PC-9 (cell line): ENCODE data around the gene CGRRF1. TPM values are rescaled to one million over a fixed set of nuclear protein-coding genes. Genes with fewer than 3 reads are reported as not detected.

Experiments
- BruUV-seq: library from RNA; stranded (reverse); fragments of 400-500 nt; replicated peaks from 2 replicates; lab custom pipeline; 2021; lab: Mats Ljungman, UMichigan
- CTCF ChIA-PET: fragments of 300-600 bp; sonication (Branson Sonifier 250); formaldehyde crosslinking; loops from one replicate; lab custom pipeline; 2022; ENCODE audit warnings: antibody characterized with exemption; lab: Charles Lee
- POLR2A ChIA-PET: fragments of 300-600 bp; sonication (Branson Sonifier 250); formaldehyde crosslinking; loops from one replicate; lab custom pipeline; 2022; ENCODE audit warnings: antibody characterized with exemption; ENCODE audit not compliant: unreplicated experiment; lab: Charles Lee
- DNase-seq, 2 experiments: peaks; one replicate each; pipeline versions ENCODE4 v3.0.0 to v3.0.0-alpha.2; 2015 to 2022; ENCODE audit warnings: mixed read lengths in 1 of 2
- H2AFZ ChIP-seq: fragments of 200-600 bp; sonication (generic); 2 replicates; pipeline ENCODE4 v1.8.1; 2017; ENCODE audit warnings: antibody characterized with exemption
- H3F3A ChIP-seq: fragments of 200-600 bp; sonication (generic); 2 replicates; pipeline ENCODE4 v1.8.1; 2017; ENCODE audit warnings: antibody characterized with exemption, mild to moderate bottlenecking, low read depth; ENCODE audit not compliant: insufficient read depth
- H3K27ac ChIP-seq: fragments of 200-600 bp; sonication (generic); 2 replicates; pipeline ENCODE4 v1.6.1; 2016; ENCODE audit warnings: mixed run types
- H3K27me3 ChIP-seq: fragments of 200-600 bp; sonication (generic); 2 replicates; pipeline ENCODE4 v1.6.1; 2016; ENCODE audit warnings: low read depth, mixed run types; ENCODE audit not compliant: insufficient read depth
- H3K36me3 ChIP-seq: fragments of 200-600 bp; sonication (generic); 2 replicates; pipeline ENCODE4 v1.6.1; 2016; ENCODE audit warnings: low read depth, mixed run types
- H3K4me1 ChIP-seq: fragments of 200-600 bp; sonication (generic); replicated peaks from 2 replicates; pipeline ENCODE4 v1.6.1; 2016; ENCODE audit warnings: mixed run types; ENCODE audit not compliant: insufficient read depth
- H3K4me2 ChIP-seq: fragments of 200-600 bp; sonication (generic); 2 replicates; pipeline ENCODE4 v1.6.1; 2017; ENCODE audit warnings: mixed run types
- H3K4me3 ChIP-seq: fragments of 200-600 bp; sonication (generic); 2 replicates; pipeline ENCODE4 v1.6.1; 2016; ENCODE audit warnings: mixed run types
- H3K79me2 ChIP-seq: fragments of 200-600 bp; sonication (generic); 2 replicates; pipeline ENCODE4 v1.6.1; 2017; ENCODE audit warnings: low read depth, mixed run types
- H3K9me2 ChIP-seq: fragments of 200-600 bp; sonication (generic); 2 replicates; pipeline ENCODE4 v1.8.1; 2017; ENCODE audit warnings: mild to moderate bottlenecking; ENCODE audit not compliant: insufficient read depth
- H3K9me3 ChIP-seq: fragments of 200-600 bp; sonication (generic); 2 replicates; pipeline ENCODE4 v1.8.1; 2016; ENCODE audit warnings: low read depth; ENCODE audit not compliant: insufficient read depth
- H4K20me1 ChIP-seq: fragments of 200-600 bp; sonication (generic); 2 replicates; pipeline ENCODE4 v1.8.1; 2017; ENCODE audit not compliant: insufficient read depth
- EZH2 ChIP-seq: fragments of 200-600 bp; sonication (generic); IDR thresholded peaks from 2 replicates; pipeline ENCODE4 v1.8.0; 2017; ENCODE audit warnings: antibody characterized with exemption, low read depth
- intact Hi-C: fragments of 100-400 bp; cut with micrococcal nuclease; formaldehyde crosslinking; loops from one replicate; pipeline ENCODE4 v1.10.0; 2022; ENCODE audit not compliant: unreplicated experiment
- total RNA-seq: library from RNA; stranded (reverse); gene quantifications from 2 replicates; pipeline ENCODE4 v1.2.3, GENCODE V29; 2021
- TF ChIP-seq, protein P1 (sequence below): fragments of 200-600 bp; sonication (generic); conservative IDR thresholded peaks from 2 replicates; pipeline ENCODE4 v1.6.1; 2017; ENCODE audit warnings: mixed run types, antibody characterized with exemption, mild to moderate bottlenecking, moderate library complexity

Gene CGRRF1
- total RNA-seq, 1 experiment from 2014 or later, result 11.3 TPM

GRCh38 chr14:54547583-54547982, 37.9 kb downstream of the CGRRF1 start:
- Histone ChIP-seq H3K4me3 (no peak overlapping the region), H2AFZ (no peak overlapping the region), H3F3A (no peaks in the 10 kb centered on the region), H3K36me3 (no peaks in the 10 kb centered on the region), H3K27ac (no peak overlapping the region), H3K9me2 (no peaks in the 10 kb centered on the region), H3K27me3 (no peaks in the 10 kb centered on the region; the same call in 1 of the 2 replicates), H4K20me1 (0 out of 2 replicates have a peak, but pooled peaks cover 3% of the 10 kb centered on the region), H3K4me1 (no peaks in the 10 kb centered on the region), H3K9me3 (no peaks in the 10 kb centered on the region), H3K4me2 (no peak overlapping the region), H3K79me2 (no peaks in the 10 kb centered on the region)
- POLR2A ChIA-PET, result no interaction called here
- intact Hi-C loops, result no loop called here
- CTCF ChIA-PET, result no interaction called here
- TF ChIP-seq EZH2, result no peak
- TF ChIP-seq, protein P1, sequence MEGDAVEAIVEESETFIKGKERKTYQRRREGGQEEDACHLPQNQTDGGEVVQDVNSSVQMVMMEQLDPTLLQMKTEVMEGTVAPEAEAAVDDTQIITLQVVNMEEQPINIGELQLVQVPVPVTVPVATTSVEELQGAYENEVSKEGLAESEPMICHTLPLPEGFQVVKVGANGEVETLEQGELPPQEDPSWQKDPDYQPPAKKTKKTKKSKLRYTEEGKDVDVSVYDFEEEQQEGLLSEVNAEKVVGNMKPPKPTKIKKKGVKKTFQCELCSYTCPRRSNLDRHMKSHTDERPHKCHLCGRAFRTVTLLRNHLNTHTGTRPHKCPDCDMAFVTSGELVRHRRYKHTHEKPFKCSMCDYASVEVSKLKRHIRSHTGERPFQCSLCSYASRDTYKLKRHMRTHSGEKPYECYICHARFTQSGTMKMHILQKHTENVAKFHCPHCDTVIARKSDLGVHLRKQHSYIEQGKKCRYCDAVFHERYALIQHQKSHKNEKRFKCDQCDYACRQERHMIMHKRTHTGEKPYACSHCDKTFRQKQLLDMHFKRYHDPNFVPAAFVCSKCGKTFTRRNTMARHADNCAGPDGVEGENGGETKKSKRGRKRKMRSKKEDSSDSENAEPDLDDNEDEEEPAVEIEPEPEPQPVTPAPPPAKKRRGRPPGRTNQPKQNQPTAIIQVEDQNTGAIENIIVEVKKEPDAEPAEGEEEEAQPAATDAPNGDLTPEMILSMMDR, result no peak
- DNase-seq, result no peak
- no TSS peak for BruUV-seq

GRCh38 chr14:54548491-54548890, 38.8 kb downstream of the CGRRF1 start:
- Histone ChIP-seq H3K9me2 (no peaks in the 10 kb centered on the region), H3K79me2 (no peaks in the 10 kb centered on the region), H3K4me2 (no peak overlapping the region), H3K27ac (no peak overlapping the region), H3F3A (no peaks in the 10 kb centered on the region), H3K4me1 (no peaks in the 10 kb centered on the region), H2AFZ (no peak overlapping the region), H3K36me3 (no peaks in the 10 kb centered on the region), H3K9me3 (no peaks in the 10 kb centered on the region), H4K20me1 (0 out of 2 replicates have a peak, but pooled peaks cover 3% of the 10 kb centered on the region), H3K4me3 (no peak overlapping the region), H3K27me3 (no peaks in the 10 kb centered on the region; the same call in 1 of the 2 replicates)
- no peak for DNase-seq
- TF ChIP-seq EZH2, result no peak
- TF ChIP-seq, protein P1, result no peak
- BruUV-seq, result no TSS peak
- ChIA-PET CTCF (interaction anchor here (0.6 kb wide), 1 partner anchor 478 kb away, joined by 3 read pairs; the partner anchor contains the start of gene WDHD1), POLR2A (no interaction called here)
- intact Hi-C loops, result no loop called here

- POLR2A ChIA-PET, result interaction anchor here (0.6 to 0.7 kb wide), 2 partner anchors 223 to 1715 kb away, joined by 3 read pairs; no protein-coding TSS in a partner anchor
Observed at GRCh38 chr14:54549862-54550261, 40.2 kb downstream of the CGRRF1 start.

More at GRCh38 chr14:54549862-54550261, 40.2 kb downstream of the CGRRF1 start:
- Histone ChIP-seq H3K27ac (no peak overlapping the region), H3K27me3 (no peaks in the 10 kb centered on the region; the same call in 1 of the 2 replicates), H4K20me1 (0 out of 2 replicates have a peak, but pooled peaks cover 3% of the 10 kb centered on the region), H3K4me2 (no peak overlapping the region), H3F3A (no peaks in the 10 kb centered on the region), H2AFZ (no peak overlapping the region), H3K9me2 (no peaks in the 10 kb centered on the region), H3K36me3 (no peaks in the 10 kb centered on the region), H3K9me3 (no peaks in the 10 kb centered on the region), H3K4me3 (no peak overlapping the region), H3K4me1 (no peaks in the 10 kb centered on the region), H3K79me2 (no peaks in the 10 kb centered on the region)
- no peak for TF ChIP-seq EZH2
- TF ChIP-seq, protein P1, result no peak
- no TSS peak for BruUV-seq
- DNase-seq, result no peak
- intact Hi-C loops, result no loop called here
- CTCF ChIA-PET, result no interaction called here
